GM12865 (cell line): Measurements from ENCODE around the gene OR2L3.
"Not testable (repeated sequence)": the region's sequence is repeated elsewhere in the genome, so short reads cannot be mapped to it uniquely, and the experiment has no call there.

Source experiments
- DNase-seq: peaks from one replicate; pipeline ENCODE4 v3.0.0; 2010; ENCODE audit warnings: low read depth
- H3K4me3 ChIP-seq: 2 replicates; pipeline ENCODE4 v1.5.1; 2011; ENCODE audit warnings: mild to moderate bottlenecking, low read depth, low read length, control low read depth
- CTCF ChIP-seq: IDR thresholded peaks from 2 replicates; pipeline ENCODE4 v1.5.1; 2011; ENCODE audit warnings: low read length, control low read depth, low read depth, inconsistent platforms; ENCODE audit not compliant: insufficient read depth; ENCODE audit errors: missing control alignments

Gene OR2L3

GRCh38 chr1:248029770-248030169 lies 16.9 kb upstream of the OR2L3 start, which contains the start of gene OR2L2:
Gene OR2L2, plus strand, starts transcription at chr1:248030070. Its CDS starts 8,198 bp downstream, at chr1:248038268.
- no peak for TF ChIP-seq CTCF
- no peak within 1 kb of the TSS for H3K4me3 ChIP-seq
- no peak for DNase-seq

- TF ChIP-seq CTCF, result no peak
- DNase-seq, result no peak
- no peak overlapping the region for H3K4me3 ChIP-seq
Measured at GRCh38 chr1:248045209-248045608, 1.4 kb upstream of the OR2L3 start.

GRCh38 chr1:248047008-248047407 lies 372 bp downstream of the OR2L3 start:
- H3K4me3 ChIP-seq, result no peak overlapping the region
- DNase-seq, result no peak
- TF ChIP-seq CTCF, result no peak

- H3K4me3 ChIP-seq, result no peak overlapping the region
- no peak for DNase-seq
- no peak for TF ChIP-seq CTCF
Measured at GRCh38 chr1:248054671-248055070, 8.0 kb downstream of the OR2L3 start.

GRCh38 chr1:248055261-248055660 lies 8.6 kb downstream of the OR2L3 start:
- DNase-seq, result no peak
- no peak overlapping the region for H3K4me3 ChIP-seq
- no peak for TF ChIP-seq CTCF

- TF ChIP-seq CTCF, result no peak
Measured at GRCh38 chr1:248065071-248065470, 18.4 kb downstream of the OR2L3 start.

GRCh38 chr1:248065604-248066003 lies 19.0 kb downstream of the OR2L3 start:
- DNase-seq, result no peak
- no peak for TF ChIP-seq CTCF
- no peak overlapping the region for H3K4me3 ChIP-seq

More at GRCh38 chr1:248065071-248065470, 18.4 kb downstream of the OR2L3 start:
- no peak for DNase-seq
- no peak overlapping the region for H3K4me3 ChIP-seq

GRCh38 chr1:248083864-248084263 lies 37.2 kb downstream of the OR2L3 start:
- not testable (repeated sequence) for H3K4me3 ChIP-seq, DNase-seq
